ENCODE data around the gene SUOX.
"Not testable (repeated sequence)": the region's sequence is repeated elsewhere in the genome, so short reads cannot be mapped to it uniquely, and the experiment has no call there.

SUOX gene

DNA sequence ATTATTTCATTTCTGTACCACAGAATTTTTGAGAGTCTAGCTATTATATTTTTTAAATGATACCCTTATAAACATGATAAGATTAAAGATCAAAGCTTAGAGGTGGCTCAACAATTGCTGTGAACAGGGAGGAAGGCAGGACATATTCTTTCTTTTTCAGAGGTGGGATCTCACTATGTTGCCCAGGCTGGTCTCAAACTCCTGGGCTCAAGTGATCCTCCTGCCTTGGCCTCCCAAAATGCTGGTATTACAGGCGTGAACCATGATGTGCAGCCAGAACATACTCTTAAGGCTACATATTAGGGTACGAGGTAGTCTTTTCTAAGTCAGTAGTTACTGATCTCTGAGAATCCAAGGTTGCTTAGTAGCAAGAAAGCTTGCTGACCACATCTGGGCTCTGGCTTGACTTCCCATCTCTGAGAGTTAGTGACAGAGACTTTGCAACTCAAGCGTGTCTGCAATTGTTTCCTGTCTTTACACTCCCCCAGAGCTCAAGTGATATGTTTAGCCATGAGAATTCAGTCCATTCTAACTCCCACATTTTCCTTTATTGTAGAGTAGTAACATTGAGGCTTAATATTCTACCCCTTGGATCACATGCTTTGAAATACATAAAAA is 14.6 kb upstream of the SUOX start:
- no peak for DNase-seq (ENCODE audit: low read depth in 2 of 3, low spot score in 1 of 3)

DNA sequence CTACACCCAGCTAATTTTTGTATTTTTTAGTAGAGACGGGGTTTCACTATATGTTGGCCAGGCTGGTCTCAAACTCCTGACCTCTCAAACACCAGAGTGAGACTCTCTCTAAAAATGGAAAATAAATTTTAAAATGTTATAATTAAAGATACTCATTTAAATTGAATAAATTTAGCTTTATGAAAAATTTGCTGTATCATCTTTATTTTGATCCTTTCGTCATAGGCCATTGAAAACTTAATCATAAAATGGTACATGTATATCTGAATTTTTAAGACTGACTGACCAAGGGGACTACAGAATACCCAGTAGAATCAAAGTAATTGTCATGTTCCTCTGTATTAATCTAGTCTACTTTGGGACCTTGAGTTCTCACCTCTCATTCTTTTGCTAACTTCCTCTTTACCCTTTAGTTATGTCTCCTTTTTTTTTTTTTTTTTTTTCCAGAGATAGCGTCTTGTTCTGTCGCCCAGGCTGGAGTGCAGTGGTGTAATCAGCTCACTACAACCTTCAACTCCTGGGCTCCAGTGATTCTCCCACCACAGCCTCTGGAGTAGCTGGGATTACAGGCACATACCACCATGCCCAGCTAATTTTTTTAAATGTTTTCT is 13.7 kb upstream of the SUOX start:
- no peak for DNase-seq (ENCODE audit: low read depth in 2 of 3, low spot score in 1 of 3)

- DNase-seq (ENCODE audit: low read depth in 2 of 3, low spot score in 1 of 3): no peak
Observed at GRCh38 chr12:55984861-55985260, 12.2 kb upstream of the SUOX start.

DNA sequence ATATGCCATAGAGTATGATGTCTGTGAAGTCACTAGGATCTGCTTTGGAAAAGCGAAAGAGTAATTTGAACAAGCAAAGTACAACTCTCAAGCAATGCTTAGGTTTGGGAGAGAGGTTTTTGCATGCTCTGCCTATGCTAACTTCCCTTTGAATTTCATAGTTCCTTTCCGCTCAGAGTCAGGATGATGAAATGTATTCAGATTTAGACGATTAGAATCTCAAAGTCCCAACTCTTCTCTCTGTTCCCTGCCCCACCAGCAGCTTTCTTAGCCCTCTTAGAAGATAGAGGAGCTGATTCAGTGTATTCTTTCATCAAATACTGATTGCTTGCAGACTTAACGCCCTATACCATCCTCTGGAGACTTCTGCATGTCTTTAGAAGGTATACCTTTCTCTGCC is 11.7 kb upstream of the SUOX start:
- DNase-seq (ENCODE audit: low read depth in 2 of 3, low spot score in 1 of 3): no peak

GRCh38 chr12:55985976-55986375 is 11.1 kb upstream of the SUOX start:
- not testable (repeated sequence) for DNase-seq (ENCODE audit: low read depth in 2 of 3, low spot score in 1 of 3)

- DNase-seq (ENCODE audit: low read depth in 2 of 3, low spot score in 1 of 3): no peak
Observed at GRCh38 chr12:55991110-55991509, 6.0 kb upstream of the SUOX start.

GRCh38 chr12:55993230-55993853 is 3.7 kb upstream of the SUOX start:
- no peak for DNase-seq (ENCODE audit: low read depth in 2 of 3, low spot score in 1 of 3)

DNA sequence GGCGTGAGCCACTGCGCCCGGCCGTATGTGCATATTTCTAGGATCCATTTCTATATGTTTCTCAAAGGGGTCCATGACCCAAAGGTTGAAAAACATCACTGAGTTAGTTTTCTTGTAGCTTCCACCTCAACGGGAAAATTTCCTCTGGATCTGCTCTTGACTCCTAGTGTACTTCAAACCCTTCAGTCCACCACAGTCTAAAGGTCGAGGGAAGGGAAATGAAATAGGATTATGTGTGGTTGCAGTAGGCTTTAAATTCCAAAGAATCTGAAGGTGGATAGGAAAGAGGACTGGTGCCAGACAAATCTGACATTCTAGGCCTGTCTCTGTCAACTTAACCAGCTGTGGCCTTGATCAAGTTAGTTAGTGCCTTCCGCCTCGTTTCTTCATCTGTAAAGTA is 1.7 kb upstream of the SUOX start:
- DNase-seq (ENCODE audit: low read depth in 2 of 3, low spot score in 1 of 3): no peak

DNA sequence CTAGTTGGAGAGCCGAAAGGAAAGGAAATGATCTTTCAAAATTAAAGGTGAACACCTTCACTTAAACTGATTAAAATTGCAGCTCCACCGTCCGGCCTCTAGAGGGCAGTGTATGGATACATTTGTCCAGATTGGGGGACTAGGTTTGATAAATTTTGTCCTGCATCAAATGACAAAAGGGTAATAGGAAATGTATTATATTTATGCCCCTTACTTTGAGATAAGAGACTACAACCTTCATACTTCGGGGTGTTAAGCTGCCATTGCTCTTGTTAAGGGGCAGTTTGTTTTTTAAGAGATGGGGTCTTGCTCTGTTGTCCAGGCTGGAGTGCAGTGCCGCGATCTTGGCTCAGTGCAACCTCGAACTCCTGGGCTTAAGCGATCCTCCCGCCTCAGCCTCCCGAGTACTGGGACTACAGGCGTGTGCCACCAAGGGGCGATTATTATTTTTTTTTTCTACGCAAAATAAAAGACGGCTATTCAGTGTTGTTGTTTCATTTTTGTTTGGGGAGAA is 818 bp upstream of the SUOX start:
- DNase-seq (ENCODE audit: low read depth in 2 of 3, low spot score in 1 of 3): peak in 2 of 3 donors; percentile 36 to 69

DNA sequence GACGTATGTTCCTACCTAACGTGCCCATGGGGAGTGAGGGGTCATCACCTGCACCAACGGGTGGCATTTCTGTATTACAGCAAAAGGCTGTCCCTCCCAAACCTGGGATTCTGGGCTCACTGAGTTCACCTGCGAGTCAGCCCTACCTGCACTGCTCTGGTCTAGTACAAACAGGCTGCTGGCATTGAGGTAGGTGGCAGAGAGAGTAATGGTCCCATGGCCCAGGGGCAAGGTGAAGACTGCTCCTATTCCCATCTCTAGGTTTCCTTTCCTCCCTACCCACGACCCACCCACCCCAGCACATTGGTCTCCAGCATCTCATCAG is 421 bp downstream of the SUOX start:
- no peak for DNase-seq (ENCODE audit: low read depth in 2 of 3, low spot score in 1 of 3)

DNA sequence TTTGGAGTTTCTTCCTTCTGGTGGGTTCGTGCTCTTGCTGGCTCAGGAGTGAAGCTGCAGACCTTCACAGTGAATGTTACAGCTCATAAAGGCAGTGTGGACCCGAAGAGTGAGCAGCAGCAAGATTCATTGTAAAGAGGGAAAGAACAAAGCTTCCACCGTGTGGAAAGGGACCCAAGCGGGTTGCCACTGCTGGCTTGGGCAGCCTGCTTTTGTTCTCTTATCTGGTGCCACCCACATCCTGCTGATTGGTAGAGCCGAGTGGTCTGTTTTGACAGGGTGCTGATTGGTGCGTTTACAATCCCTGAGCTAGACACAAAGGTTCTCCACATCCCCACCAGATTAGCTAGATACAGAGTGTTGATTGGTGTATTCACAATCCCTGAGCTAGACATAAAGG is 2.4 kb downstream of the SUOX start:
- not testable (repeated sequence) for DNase-seq (ENCODE audit: low read depth in 2 of 3, low spot score in 1 of 3)

DNA sequence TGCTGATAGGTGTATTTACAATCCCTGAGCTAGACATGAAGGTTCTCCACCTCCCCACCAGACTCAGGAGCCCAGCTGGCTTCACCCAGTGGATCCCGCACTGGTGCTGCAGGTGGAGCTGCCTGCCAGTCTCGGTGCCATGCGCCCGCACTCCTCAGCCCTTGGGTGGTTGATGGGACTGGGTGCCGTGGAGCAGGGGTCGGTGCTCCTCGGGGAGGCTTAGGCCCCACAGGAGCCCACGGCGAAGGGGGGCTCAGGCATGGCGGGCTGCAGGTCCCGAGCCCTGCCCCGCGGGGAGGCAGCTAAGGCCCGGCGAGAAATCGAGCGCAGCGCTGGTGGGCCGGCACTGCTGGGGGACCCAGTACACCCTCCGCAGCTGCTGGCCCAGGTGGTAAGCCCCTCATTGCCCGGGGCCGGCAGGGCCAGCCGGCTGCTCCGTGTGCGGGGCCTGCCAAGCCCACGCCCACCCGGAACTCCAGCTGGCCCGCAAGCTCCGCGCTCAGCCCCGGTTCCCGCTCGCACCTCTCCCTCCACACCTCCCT is 3.0 kb downstream of the SUOX start:
- not testable (repeated sequence) for DNase-seq (ENCODE audit: low read depth in 2 of 3, low spot score in 1 of 3)

GRCh38 chr12:56001487-56002100 is 4.5 kb downstream of the SUOX start:
- DNase-seq (ENCODE audit: low read depth in 2 of 3, low spot score in 1 of 3): no peak

DNA sequence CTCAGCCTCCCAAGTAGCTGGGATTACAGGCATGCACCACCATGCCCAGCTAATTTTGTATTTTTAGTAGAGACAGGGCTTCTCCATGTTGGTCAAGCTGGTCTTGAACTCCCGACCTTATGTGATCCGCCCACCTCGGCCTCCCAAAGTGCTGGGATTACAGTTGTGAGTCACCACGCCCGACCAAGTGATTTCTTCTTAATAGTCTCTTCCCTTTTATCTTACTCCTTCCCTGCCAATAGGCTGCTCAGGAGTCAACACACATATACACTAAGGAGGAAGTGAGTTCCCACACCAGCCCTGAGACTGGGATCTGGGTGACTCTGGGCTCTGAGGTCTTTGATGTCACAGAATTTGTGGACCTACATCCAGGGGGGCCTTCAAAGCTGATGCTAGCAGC is 6.3 kb downstream of the SUOX start:
- not testable (repeated sequence) for DNase-seq (ENCODE audit: low read depth in 2 of 3, low spot score in 1 of 3)

DNA sequence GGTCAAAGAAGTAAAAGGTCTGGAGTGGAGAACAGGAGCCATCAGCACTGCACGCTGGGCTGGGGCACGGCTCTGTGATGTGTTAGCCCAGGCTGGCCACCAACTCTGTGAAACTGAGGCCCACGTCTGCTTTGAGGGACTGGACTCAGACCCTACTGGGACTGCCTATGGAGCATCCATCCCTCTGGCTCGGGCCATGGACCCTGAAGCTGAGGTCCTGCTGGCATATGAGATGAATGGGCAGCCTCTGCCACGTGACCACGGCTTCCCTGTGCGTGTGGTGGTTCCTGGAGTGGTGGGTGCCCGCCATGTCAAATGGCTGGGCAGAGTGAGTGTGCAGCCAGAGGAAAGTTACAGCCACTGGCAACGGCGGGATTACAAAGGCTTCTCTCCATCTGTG is 7.1 kb downstream of the SUOX start:
- DNase-seq (ENCODE audit: low read depth in 2 of 3, low spot score in 1 of 3): no peak

DNA sequence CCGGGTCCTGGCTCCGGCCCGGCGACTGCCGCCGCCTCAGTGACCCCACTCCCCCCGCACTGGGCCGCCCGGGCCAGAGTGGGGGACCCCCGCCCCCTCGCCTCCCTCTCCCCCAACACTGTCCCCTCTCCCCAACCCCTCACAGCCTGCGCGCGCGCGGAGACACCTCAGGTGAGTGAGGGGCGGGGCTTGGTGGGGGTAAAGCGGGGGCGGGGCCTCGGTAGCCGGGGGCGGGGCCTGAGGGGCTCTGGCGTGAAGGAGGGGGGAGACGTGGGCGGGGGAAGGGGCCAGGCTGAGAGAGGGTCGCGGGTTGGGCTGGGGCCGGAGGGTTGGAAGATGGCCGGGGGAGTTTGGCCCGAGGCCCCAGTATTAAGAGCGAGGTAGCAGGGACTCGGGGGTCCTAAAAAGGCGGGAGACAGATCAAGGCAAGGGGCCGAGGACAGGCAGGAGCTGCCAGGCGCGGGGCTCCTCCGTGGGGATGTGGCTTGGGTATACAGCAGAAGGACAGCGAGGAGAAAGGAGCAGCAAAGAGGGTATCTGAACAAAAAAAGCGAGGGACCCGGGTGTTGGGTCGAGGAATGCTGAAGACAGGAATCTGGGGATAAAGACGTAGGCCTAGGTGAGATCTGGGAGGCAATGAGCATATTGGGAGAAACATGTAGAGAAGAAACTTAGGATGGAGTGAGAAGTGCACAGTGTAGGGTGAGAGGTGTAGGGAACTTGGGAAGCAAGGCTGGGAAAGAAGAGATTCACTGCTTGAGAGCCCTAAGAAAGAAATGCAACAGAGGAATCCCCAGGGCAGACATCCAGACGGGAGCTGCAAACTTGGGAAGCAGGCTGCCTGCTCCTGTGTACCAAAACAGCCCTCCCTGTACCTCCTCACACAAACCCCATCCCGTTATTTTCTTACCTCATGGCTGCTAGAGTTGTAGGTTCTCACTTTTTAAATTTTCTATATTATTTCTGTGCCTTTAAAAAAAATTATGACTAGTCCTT is 10.8 kb downstream of the SUOX start:
- peak in 2 of 3 donors; percentile 50 to 62 for DNase-seq (ENCODE audit: low read depth in 2 of 3, low spot score in 1 of 3)

GRCh38 chr12:56010111-56010570 is 13.1 kb downstream of the SUOX start:
- DNase-seq (ENCODE audit: low read depth in 2 of 3, low spot score in 1 of 3): no peak

- no peak for DNase-seq (ENCODE audit: low read depth in 2 of 3, low spot score in 1 of 3)
Observed at GRCh38 chr12:56011509-56012090, 14.5 kb downstream of the SUOX start.

DNA sequence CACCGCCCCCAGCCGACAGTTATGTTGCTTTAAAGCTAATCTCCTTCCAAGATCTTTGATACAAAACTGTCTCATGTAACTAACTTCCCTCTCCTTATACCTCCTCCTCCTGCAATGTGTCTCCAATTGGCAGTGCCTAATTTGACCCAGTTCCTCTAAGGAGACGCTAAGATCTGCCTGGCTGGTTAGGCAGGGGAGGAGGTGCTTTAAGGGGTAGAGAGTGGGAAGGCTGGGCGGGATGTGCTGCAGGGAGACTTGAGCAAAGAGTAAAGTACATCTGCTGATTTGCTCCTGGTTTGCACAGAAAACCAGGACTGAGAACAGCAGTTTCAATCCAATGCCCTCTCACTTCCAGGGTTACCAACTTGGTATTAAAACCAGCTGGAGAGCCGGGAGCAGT is 16.4 kb downstream of the SUOX start:
- no peak for DNase-seq (ENCODE audit: low read depth in 2 of 3, low spot score in 1 of 3)

DNA sequence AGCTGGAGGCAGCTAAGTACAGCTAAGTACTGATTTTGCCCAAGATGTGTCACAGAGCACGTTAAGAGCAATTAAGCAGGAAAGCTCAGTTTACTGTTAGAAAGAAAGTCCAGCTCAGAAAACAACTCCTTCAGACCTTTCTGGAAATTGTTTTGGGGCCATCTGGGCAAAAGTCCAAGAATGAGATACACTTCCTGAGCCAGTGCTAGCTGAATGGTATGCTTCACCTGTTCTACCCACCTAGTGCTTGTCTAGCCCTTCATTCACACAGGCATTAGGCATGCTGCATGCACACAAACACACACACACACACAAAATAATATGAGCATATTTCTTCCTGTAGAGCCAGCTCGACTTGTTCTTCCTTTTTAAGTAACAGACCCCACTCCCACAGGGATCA is 17.1 kb downstream of the SUOX start:
- DNase-seq (ENCODE audit: low read depth in 2 of 3, low spot score in 1 of 3): no peak
